Putamen (tissue), 1 donor: ENCODE data around the gene HYOU1.
A peak's percentile ranks its signal among the peaks of the same experiment; 100 is the strongest.
"Not testable (repeated sequence)": the region's sequence is repeated elsewhere in the genome, so short reads cannot be mapped to it uniquely, and the experiment has no call there.

Experiments
- DNase-seq: peaks from one replicate; pipeline ENCODE4 v3.0.0-alpha.2; 2016; ENCODE audit warnings: low spot score

HYOU1 gene

GRCh38 chr11:119041821-119042514, 15.0 kb downstream of the HYOU1 start:
- no peak for DNase-seq

GRCh38 chr11:119039471-119039870, 17.5 kb downstream of the HYOU1 start:
- not testable (repeated sequence) for DNase-seq

- DNase-seq = no peak
Observed at GRCh38 chr11:119038884-119039283, 18.1 kb downstream of the HYOU1 start.

DNA sequence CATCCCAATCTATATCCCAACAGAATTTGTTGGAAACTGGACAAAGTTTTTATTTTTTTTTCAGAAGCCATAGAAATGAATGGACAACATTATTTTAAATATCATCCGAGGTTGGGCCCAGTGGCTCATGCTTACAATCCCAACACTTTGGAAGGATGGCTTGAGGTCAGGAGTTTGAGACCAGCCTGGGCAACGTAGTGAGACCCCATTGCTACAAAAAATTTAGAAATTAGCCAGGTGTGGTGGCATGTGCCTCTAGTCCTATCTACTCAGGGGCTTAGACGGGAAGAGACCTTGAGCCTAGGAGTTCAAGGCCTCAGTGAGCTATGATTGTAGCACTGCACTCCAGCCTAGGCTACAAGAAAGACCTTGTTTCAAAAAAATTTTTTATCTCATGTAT, 22.2 kb downstream of the HYOU1 start:
- no peak for DNase-seq

DNA sequence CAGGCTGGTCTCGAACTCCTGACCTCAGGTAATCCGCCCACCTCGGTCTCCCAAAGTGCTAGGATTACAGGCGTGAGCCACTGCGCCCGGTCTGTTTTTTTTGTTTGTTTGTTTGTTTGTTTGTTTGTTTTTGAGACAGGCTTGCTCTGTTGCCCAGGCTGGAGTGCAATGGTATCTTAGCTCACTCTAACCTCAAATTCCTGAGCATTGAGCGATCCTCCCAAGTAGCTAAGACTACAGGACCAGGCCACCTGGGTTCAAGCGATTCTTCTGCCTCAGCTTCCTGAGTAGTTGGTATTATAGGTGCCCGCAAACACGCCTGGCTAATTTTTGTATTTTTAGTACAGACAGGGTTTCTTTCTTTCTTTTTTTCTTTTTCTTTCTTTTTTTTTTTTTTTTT, 23.6 kb downstream of the HYOU1 start:
- DNase-seq = not testable (repeated sequence)

- no peak for DNase-seq
Observed at GRCh38 chr11:119031912-119032280, 25.1 kb downstream of the HYOU1 start.

DNA sequence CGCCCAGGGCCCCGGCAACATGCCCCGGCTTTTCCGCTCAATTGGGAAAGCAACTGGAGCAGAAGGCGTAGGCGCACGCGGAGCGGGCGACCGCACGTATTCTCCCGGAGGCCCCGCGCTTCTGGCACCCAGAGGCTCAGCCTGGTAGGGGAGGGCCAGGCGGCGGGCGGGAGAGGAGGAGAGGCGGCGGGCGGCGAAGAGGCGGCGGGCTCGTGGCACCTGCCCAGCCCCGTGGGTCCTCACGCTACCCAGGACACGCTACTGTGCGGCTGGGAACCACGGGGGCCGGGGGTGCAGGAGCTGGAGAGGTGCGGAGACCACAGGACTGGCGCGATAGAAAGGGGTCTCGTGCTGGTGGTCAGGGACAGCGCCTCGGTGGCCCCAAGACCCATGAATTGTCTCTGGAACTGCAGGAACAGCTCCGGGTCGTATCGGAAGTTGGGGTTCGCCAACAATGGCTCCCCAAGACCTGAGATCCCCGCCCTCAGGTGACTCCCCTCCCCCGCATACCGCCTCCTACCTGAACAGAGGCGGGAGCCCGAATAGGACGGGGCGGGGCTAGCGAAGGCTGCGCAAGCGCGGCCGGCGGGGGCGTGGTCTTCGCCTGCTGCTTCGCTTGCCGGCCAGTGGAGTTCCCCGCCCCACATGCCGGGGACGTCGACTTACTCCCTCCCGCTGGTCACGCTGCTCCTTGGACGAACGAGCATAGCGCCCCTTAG, 26.5 kb downstream of the HYOU1 start, which contains the start of gene SLC37A4:
TSS of gene SLC37A4 (minus strand) at position 549 of the 719 bp plus-strand sequence.
- DNase-seq = peak; percentile 96

GRCh38 chr11:119030029-119030328, 27.0 kb downstream of the HYOU1 start:
- DNase-seq = no peak

DNA sequence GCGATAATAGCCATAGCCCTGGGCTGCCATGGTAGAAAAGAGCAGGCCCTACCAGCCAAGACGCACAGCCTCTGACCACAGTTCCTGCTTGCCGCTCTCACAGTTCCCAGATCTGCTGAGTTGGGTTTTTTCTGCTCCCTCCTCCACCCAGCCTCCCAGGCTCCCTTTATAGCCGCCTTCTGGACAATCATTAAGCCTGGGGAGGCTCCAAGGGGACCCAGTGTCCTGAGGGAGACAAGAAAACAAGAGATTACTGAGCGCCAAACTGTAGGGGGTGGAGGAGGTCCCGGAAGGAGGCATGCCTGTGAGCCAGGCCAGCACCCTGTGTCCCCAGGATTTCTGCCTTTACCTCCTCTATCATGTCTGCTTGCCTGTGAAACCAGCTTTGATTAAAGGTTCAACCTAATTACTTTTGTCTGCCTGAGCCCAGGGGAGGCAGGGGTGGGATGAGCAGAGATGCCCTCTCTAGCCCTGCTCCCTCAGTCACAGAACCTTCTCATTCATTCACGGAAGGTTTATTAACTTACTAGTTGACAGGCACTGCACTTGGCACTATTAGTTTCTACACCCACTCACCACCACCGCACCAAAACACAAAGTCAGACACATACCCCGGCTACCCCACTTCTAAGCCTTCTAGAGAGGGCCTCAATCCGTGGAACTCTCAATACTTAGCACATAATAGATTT, 27.5 kb downstream of the HYOU1 start:
- peak; percentile 39 for DNase-seq

DNA sequence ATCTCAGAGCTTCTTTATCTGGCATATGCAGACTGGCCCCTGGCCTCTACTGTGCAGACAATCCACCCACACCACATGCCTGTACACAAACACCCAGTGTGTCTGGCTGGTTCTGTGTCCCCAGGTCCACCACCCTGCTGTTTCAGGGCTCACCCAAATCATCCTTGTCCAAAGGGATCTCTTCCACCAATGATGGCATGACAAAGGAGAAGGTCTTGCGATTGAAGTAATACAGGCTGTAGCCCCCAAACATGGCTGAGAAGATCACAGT, 28.0 kb downstream of the HYOU1 start:
- DNase-seq = no peak

GRCh38 chr11:119028346-119029068, 28.5 kb downstream of the HYOU1 start:
- DNase-seq = no peak

- DNase-seq = no peak
Observed at GRCh38 chr11:119027561-119028345, 29.3 kb downstream of the HYOU1 start.

DNA sequence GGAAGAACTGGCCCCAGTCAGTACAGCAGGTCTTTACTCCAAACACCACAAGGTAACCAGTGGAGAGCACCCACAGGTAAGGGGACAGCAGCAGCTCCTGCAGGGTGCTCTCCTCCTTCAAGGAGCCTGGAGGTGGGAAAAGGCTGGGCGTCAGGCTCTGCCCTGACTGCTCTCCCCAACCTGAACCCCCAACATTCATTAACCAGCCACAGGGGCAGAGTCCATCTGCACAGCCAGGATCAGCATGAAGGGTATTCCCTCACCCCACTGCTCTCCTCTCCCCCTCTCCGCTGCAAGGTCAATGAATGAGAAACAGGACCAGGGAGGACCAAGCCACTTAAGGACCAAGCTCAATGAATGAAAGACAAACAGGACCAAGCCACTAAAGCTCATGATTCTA, 30.0 kb downstream of the HYOU1 start:
- DNase-seq = no peak

DNA sequence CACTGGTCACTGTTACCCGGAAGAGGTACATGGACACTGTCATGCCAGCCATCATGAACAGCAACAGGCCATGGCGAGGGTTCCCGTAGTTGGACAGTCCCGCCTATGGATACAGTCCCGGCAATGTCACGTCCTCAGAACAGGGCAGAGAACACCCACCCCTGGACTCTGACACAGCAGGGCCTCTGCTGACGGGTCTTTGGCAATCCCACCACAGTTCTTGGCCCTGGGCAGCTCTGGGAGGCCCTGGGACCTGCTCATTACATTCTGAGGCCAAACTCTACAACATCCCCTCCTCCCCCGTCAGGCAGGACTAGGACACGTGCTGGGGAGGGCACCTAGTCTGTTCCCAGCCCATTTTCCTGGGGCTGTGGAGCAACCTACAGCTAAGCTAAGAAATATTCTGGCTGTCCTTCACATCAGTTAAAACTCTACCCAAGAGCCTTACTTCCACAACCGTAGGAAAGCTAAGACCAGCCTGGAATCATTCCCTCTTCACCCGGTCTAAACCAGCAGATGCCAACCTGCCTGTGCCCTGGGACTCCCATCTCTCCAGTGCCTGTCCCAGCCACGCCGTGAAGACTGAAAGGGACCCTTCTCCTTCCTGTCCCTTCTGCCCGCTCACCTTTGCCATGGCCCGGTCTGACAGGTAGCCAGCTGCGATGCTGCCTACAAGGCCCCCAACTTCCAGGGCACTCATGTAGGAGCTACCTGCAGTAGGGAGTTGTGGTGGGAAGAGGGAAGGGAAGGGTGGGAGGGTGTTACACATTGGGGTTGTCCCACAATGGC, 30.8 kb downstream of the HYOU1 start:
- DNase-seq = no peak

DNA sequence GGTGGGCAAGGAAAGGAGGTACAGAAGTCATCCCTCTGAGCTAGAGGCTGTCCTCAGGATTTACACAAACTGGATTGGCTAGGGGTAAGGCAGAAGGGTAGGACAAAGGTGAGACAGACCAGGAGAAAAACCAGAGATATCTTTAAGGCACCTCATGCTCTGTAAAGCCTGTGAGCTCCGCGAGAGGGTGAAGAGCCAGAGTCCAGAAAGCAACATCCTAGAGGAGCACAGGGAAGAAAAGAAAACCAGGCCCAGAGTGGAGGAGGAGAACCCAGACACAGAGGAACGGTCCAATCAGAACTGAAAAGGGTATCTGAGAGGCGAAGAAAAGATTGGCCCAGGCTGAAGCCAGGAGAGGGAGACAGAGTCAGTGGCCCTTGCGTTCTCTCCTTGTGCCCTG, 31.5 kb downstream of the HYOU1 start:
- DNase-seq = no peak

DNA sequence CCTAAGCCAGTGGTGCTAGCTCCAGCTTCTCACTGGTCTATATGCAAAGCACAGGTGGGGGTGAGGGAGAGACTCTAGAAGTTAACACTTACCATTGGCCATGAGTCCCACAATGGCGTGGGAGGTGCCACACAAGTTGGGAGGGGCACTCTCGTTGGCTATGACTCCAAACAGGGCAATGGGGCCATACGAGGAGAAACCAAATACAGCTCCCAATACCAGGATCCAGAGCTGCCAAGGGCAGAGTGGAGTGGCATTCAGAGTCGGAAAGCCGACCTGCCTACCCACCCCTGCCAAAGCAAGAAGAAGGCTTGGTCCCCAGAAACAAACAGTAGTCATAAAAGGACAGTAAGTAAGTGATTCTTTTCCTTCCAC, 31.9 kb downstream of the HYOU1 start:
- DNase-seq = no peak

DNA sequence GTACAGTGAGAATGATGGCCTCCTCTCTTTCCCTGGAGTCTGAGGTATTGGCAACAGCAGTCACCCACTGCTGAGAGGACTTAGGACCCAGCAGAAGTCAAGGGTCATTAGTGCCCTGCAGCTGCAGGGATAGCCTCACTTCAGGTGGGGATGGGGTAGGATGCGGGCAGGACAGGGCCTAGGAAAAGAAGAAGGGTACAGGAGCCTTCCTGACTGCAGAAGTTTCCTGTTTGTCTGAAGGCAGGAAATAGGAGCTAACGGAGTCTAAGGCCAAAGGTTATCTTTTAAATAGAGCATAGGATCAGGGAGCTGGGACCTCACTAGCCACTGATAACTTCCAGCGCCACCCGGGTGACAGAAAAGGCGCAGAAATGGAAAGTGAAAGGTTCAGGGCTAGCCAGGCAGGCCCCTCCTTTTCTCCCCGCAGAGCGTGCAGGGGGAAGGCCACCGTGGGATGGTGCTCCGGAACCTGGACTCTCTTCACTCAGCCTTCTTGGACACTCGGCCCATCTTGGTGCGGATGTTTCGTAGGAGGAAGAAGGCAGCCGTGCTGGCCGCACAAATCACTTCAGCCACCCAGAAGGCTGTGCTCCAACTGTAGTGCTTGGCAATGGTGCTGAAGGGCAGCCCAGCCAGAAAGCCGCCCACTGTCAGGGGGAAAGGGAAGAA, 32.4 kb downstream of the HYOU1 start:
- DNase-seq = no peak

- no peak for DNase-seq
Observed at GRCh38 chr11:119023741-119024140, 33.3 kb downstream of the HYOU1 start.

GRCh38 chr11:119021631-119022030, 35.4 kb downstream of the HYOU1 start:
- DNase-seq = no peak

- DNase-seq = no peak
Observed at GRCh38 chr11:119019996-119020395, 37.0 kb downstream of the HYOU1 start.
